Natural killer cell (primary cell): ENCODE measurements around the gene SCAMP4. TPM values are rescaled to one million over a fixed set of nuclear protein-coding genes. Genes with fewer than 3 reads are reported as not detected.
A peak's percentile ranks its signal among the peaks of the same experiment; 100 is the strongest.

Source experiments
- ATAC-seq, 3 donors: fragments of 150-1000 bp in 2 of 3; fragments of 200-7000 bp in 1 of 3; cut with Tn5 transposase; 1 replicate in 1 of 3; 2 replicates in 2 of 3; pipeline ENCODE4 v1.10.0; 2021; ENCODE audit warnings: mild to moderate bottlenecking in 2 of 3, moderate library complexity in 2 of 3
- DNase-seq, 2 donors: peaks; one replicate each; pipeline versions ENCODE4 v3.0.0 to v3.0.0-alpha.2; 2013 to 2021; ENCODE audit warnings: mixed read lengths in 1 of 2
- H3K27ac ChIP-seq: one replicate; pipeline ENCODE4 v1.5.1; 2013; ENCODE audit warnings: mild to moderate bottlenecking, low read length
- H3K27me3 ChIP-seq: one replicate; pipeline ENCODE4 v1.6.1; 2013; ENCODE audit warnings: low read length; ENCODE audit not compliant: control insufficient read depth, insufficient read depth
- H3K36me3 ChIP-seq: one replicate; pipeline ENCODE4 v1.6.1; 2013; ENCODE audit warnings: low read length; ENCODE audit not compliant: control insufficient read depth, insufficient read depth
- H3K4me1 ChIP-seq: one replicate; pipeline ENCODE4 v1.6.1; 2013; ENCODE audit warnings: low read length; ENCODE audit not compliant: control insufficient read depth, insufficient read depth
- H3K4me3 ChIP-seq: one replicate; pipeline ENCODE4 v1.5.1; 2013; ENCODE audit warnings: low read length
- H3K9me3 ChIP-seq: one replicate; pipeline ENCODE4 v1.6.1; 2013; ENCODE audit warnings: low read length; ENCODE audit not compliant: control insufficient read depth, insufficient read depth
- H3K27ac Mint-ChIP-seq, 2 donors: one replicate each; pipeline ENCODE4 v1.8.0; 2022; ENCODE audit warnings: mild to moderate bottlenecking in 2 of 2, mixed read lengths in 2 of 2, moderate library complexity in 1 of 2
- H3K27me3 Mint-ChIP-seq, 2 donors: one replicate each; pipeline ENCODE4 v1.8.0; 2022; ENCODE audit warnings: low read depth in 2 of 2, mixed read lengths in 2 of 2
- H3K36me3 Mint-ChIP-seq: one replicate; pipeline ENCODE4 v1.8.0; 2022; ENCODE audit warnings: mixed read lengths
- H3K4me1 Mint-ChIP-seq, 2 donors: one replicate each; pipeline ENCODE4 v1.8.0; 2022; ENCODE audit warnings: mixed read lengths in 2 of 2
- H3K4me3 Mint-ChIP-seq: one replicate; pipeline ENCODE4 v1.8.0; 2022; ENCODE audit warnings: mild to moderate bottlenecking, moderate library complexity, mixed read lengths
- H3K9me3 Mint-ChIP-seq, 2 donors: one replicate each; pipeline ENCODE4 v1.8.0; 2022; ENCODE audit warnings: mixed read lengths in 2 of 2
- CTCF ChIP-seq: fragments of 200-600 bp; IDR thresholded peaks from one replicate; pipeline ENCODE4 v1.8.0; 2022; ENCODE audit warnings: antibody characterized with exemption
- WGBS: methylation state at CpG from one replicate; pipeline ENCODE4 v1.1.7; 2013; ENCODE audit warnings: missing lambda C conversion rate; ENCODE audit not compliant: insufficient coverage; 5-methylcytosine and 5-hydroxymethylcytosine counted together
- intact Hi-C: fragments of 100-400 bp; cut with micrococcal nuclease; formaldehyde crosslinking; loops from one replicate; pipeline ENCODE4 v1.14.2; 2022
- total RNA-seq, 4 donors: library from RNA; stranded (reverse); fragments of 120-200 nt in 1 of 4; gene quantifications; one replicate each; pipeline versions ENCODE4 v1.2.3 to v1.2.4, GENCODE V29; 2013 to 2022

SCAMP4 gene
- total RNA-seq, 3 donors from 2014 or later (not counting 1 experiment from before 2014, with no cell fraction given), result 43.1 to 53.7 (median 46.9) TPM

GRCh38 chr19:1974381-1975161, 69.4 kb downstream of the SCAMP4 start:
- no peak overlapping the region for H3K4me3 ChIP-seq
- peaks cover 5% of the 10 kb centered on the region for H3K4me1 ChIP-seq
- H3K9me3 Mint-ChIP-seq, result no peaks in the 10 kb centered on the region
- no peaks in the 10 kb centered on the region for H3K27me3 Mint-ChIP-seq
- no peak overlapping the region for H3K27ac ChIP-seq
- peaks cover 37% of the 10 kb centered on the region for H3K36me3 ChIP-seq
- intact Hi-C loops, result no loop called here
- no peak for TF ChIP-seq CTCF
- no peaks in the 10 kb centered on the region for H3K27me3 ChIP-seq
- ATAC-seq, result no peak
- peak overlapping the region; percentile 62 to 75 for H3K27ac Mint-ChIP-seq
- no peaks in the 10 kb centered on the region for H3K36me3 Mint-ChIP-seq
- WGBS, result 90% methylated on average over 28 of the region's 28 CpGs
- no peak overlapping the region for H3K4me3 Mint-ChIP-seq
- H3K9me3 ChIP-seq, result no peaks in the 10 kb centered on the region
- H3K4me1 Mint-ChIP-seq, result peaks cover 0 to 6% of the 10 kb centered on the region in 2 donors
- no peak for DNase-seq

DNA sequence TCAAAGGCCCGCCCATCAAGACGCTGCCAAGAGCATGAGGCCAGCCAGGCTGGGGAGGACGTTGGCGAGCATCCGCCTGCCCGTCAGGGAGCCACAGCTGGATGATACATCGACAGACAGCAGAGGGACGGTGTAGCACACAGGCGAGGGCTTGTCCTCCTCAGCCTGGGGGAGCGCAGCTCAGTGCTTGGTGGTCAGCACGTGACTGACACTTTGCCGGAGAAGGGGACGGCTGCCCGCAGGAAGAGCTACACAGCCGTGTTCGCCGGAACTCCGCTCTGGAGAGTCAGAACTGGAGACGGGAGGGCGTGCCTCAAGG, 69.9 kb downstream of the SCAMP4 start:
- no peaks in the 10 kb centered on the region for H3K27me3 ChIP-seq
- Mint-ChIP-seq H3K9me3 (no peaks in the 10 kb centered on the region), H3K4me3 (no peak overlapping the region), H3K27ac (no peak overlapping the region), H3K27me3 (no peaks in the 10 kb centered on the region), H3K4me1 (peaks cover 0 to 5% of the 10 kb centered on the region in 2 donors), H3K36me3 (no peaks in the 10 kb centered on the region)
- no peak overlapping the region for H3K27ac ChIP-seq
- H3K4me1 ChIP-seq, result peaks cover 5% of the 10 kb centered on the region
- intact Hi-C loops, result no loop called here
- H3K4me3 ChIP-seq, result no peak overlapping the region
- no peak for ATAC-seq
- peaks cover 40% of the 10 kb centered on the region for H3K36me3 ChIP-seq
- WGBS, result 96% methylated on average over 20 of the region's 20 CpGs
- no peak for DNase-seq
- H3K9me3 ChIP-seq, result no peaks in the 10 kb centered on the region
- no peak for TF ChIP-seq CTCF

Other genes starting within 250 kb of the SCAMP4 start
- not detected for gene ONECUT3, start 151.9 kb upstream of the SCAMP4 start, total RNA-seq
- 10 to 100 TPM in 2 of 3 donors, 1 to 10 TPM in 1; 5.3 to 11.5 (median 11.2) TPM for gene ATP8B3, start 93.1 kb upstream of the SCAMP4 start, total RNA-seq
- 10 to 100 TPM; 90.7 to 91.7 (median 91.5) TPM for gene REXO1, start 56.9 kb upstream of the SCAMP4 start, total RNA-seq
- gene KLF16, start 41.8 kb upstream of the SCAMP4 start, total RNA-seq, result 10 to 100 TPM; 29.1 to 38.4 (median 34.8) TPM
- gene ABHD17A, start 19.9 kb upstream of the SCAMP4 start, total RNA-seq, result 100 to 1,000 TPM; 554 to 652 (median 608) TPM
- gene ADAT3, start within 50 bp of the SCAMP4 start, total RNA-seq, result 10 to 100 TPM; 13.0 to 20.9 (median 13.1) TPM
- gene CSNK1G2, start 35.8 kb downstream of the SCAMP4 start, total RNA-seq, result 100 to 1,000 TPM; 138 to 143 (median 139) TPM
- 10 to 100 TPM; 47.6 to 57.0 (median 53.4) TPM for gene BTBD2, start 110.3 kb downstream of the SCAMP4 start, total RNA-seq
- 100 to 1,000 TPM; 259 to 389 (median 322) TPM for gene MKNK2, start 145.8 kb downstream of the SCAMP4 start, total RNA-seq
- gene MOB3A, start 190.9 kb downstream of the SCAMP4 start, total RNA-seq, result 100 to 1,000 TPM; 239 to 314 (median 246) TPM
- gene IZUMO4, start 191.5 kb downstream of the SCAMP4 start, total RNA-seq, result 1 to 10 TPM; 3.3 to 7.6 (median 7.1) TPM
- gene AP3D1, start 246.2 kb downstream of the SCAMP4 start, total RNA-seq, result 10 to 100 TPM; 74.6 to 93.1 (median 87.5) TPM